GM10847 (cell line): ENCODE data around the gene DYRK4.

Experiments used
- POLR2A ChIP-seq: IDR thresholded peaks from 2 replicates; pipeline ENCODE4 v1.6.1; 2011; ENCODE audit not compliant: insufficient read length; ENCODE audit errors: extremely low read depth

DYRK4 gene

DNA sequence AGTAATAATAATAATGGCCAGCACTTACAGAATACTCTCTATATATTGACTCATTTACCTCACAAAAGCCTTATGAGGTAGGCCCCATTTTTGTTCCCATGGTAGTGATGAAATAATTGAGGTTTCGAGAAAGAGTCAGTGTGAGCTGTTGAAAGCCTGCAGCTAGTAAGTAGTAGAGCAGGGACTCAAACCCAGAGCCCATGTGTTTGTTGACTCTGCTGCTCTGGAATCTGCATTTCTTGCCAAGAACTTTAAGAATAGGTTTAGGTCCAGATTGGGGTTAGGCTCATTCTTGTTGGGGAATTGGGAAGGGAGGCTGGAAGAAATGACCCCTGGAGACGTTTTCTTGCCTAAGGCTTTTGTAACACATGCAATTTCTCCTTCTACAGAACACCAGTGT lies 27.9 kb downstream of the DYRK4 start:
- no peak for TF ChIP-seq POLR2A

DNA sequence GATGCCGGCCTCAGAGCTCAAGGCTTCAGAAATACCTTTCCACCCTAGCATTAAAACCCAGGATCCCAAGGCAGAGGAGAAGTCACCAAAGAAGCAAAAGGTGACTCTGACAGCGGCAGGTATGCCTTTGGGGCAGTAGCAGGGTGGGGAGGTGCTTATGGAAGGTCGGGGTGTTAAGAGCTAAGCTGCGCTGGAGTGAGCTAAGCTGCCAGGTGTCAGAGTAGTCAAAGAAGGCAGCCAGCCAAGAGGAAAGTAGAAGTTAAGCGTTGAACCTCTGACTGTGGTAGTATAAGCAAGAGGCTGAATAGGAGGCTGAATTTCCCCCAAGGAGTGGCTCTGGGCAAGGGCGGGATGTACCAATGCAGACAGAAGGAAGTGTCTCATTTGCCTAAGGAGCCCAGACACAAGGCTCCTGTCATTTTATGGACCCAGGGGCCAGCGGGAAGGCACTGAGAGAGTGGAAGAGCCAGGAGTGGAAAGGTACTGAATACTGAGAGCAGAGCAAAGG lies 29.2 kb downstream of the DYRK4 start:
- no peak for TF ChIP-seq POLR2A

DNA sequence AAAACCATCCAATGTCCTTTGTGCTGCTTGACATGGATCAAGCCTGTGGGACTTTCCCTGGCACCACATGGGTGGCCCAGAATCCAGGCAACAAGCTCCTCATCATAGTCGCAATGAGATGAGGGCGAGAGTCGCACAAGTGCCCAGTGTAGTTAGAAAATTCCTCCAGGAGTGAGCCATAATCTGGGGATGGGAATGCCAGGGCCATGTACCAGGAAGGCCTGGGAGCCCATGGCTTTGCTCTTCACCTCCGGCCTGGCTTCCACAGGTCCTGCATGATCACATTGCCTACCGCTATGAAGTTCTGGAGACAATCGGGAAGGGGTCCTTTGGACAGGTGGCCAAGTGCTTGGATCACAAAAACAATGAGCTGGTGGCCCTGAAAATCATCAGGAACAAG lies 33.9 kb downstream of the DYRK4 start:
- no peak for TF ChIP-seq POLR2A

DNA sequence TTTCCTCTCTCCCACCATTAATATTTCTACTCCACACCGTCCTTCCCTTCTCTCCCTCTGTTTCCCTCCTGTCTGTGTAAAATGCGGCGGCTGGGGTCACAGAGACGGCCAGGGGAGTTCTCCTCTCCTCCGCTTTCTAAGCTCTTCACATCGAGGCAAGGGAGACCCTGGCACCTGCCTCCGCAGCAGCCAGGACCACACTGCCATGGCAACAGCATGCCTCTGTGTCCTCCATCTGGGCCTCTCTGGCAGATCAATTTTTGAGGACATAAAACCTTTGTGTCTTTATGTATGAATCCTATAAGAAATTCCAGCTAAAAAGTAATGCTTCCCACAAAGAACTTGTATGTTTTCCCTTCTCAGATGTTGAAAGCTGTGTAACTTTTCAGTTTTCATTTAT lies 41.4 kb downstream of the DYRK4 start:
- TF ChIP-seq POLR2A = no peak

DNA sequence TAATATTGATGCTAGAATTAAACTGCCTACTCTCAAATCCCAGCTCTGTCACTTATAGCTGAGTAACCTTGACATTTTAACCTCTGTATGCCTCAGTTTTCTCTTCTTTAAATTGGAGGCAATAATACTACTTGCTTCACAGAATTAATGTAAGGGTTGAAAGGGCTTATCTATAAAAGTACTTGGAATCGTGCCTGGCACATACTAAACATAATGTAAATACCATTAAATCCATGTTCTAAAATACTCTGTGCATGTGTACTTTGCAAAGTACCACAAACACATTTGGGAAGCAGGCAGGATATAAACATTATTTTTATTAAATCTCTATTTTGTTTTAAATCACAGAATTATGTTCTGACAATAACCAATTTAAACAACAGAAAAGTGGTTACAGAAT lies 41.9 kb downstream of the DYRK4 start:
- no peak for TF ChIP-seq POLR2A

DNA sequence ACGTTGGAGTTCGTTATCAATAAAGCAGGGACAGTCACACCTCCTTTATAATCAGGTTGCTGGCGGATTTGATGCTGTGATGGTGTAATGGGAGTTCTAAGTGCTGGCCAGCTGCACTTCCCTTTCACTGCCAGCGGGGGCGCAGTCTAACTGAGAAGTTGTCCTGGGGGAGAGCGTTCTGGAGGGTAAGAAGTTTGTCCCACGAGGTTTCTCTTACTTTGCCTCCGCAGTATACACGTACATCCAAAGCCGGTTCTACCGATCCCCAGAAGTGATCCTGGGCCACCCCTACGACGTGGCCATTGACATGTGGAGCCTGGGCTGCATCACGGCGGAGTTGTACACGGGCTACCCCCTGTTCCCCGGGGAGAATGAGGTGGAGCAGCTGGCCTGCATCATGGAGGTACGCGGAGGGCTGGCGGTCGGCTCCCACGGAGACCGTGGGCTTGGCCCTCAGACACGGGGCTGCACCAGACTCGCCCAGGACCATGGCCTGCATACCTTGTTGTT lies 42.7 kb downstream of the DYRK4 start:
- TF ChIP-seq POLR2A = peak; percentile 39

DNA sequence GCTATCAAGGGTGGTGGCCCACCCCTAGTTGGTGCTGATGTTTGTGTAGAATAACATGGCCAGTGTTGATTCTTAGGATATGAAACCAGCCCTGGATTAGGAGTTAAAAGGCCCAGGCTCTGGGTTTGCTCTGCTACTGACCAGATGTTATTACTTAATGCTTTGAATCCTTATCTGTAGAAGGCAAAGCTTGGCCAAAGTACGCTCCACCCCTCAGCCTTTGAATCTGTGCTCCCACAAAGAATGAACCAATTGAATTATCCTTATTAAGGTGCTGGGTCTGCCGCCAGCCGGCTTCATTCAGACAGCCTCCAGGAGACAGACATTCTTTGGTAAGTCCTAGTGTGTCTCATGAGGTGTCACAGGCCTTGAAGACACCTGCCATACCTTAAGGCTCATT lies 45.0 kb downstream of the DYRK4 start:
- TF ChIP-seq POLR2A = no peak

DNA sequence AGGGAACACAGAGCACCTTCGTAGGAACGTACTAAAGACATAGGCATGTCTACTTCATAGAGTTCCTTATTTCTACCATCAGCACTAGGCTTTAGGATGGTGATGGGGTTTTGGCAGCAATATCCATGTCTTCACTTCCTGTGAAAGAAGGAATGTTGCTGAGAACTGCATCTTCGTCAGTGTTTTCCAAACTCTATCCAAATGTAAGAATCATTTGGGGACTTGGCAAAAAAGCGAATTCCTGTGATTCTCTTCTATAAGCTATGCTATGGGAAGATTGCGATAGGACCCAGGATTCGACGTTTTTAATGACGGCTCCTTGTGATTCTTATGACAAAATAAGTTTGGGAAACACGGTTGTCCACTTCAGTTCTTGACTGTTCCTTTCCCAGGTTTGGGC lies 47.1 kb downstream of the DYRK4 start:
- no peak for TF ChIP-seq POLR2A

DNA sequence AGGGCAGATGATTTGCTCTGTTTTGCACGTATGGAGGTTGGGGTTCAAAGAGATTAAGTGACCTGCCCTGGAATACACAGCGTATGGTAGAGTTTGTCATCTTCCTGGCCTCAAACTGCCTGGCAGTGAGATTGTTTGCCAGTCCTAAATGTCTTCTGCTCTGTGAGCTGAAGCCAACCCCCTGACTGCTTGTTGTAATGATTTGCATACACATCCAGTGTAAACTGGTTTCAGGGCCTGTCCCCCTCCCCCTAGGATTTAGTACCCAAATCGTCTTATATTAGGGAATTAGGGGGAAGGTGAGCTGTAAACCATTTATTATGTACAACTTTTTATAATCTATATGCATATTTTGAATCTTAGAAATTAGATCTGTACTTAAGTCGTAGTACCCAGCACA lies 48.5 kb downstream of the DYRK4 start:
- no peak for TF ChIP-seq POLR2A

DNA sequence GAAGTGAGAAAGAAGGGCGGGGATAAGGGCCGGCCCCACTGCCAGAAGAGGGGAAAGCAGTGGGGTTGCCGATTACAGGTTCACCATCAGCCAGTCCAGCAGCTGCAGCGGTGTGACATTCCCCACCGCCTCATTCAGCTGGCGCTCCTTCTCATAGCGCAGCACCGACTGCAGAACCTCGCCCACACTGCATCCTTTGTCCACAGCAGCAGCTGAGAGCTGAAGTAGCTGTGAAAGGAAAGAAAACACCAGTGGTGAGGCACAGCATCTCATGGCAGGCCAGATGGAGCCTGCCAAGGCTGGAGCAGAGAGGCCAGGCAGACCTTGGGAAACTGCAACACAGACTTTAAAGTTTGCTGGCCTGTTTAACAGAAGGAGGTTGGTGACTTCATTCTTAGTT lies 53.7 kb downstream of the DYRK4 start:
- no peak for TF ChIP-seq POLR2A

DNA sequence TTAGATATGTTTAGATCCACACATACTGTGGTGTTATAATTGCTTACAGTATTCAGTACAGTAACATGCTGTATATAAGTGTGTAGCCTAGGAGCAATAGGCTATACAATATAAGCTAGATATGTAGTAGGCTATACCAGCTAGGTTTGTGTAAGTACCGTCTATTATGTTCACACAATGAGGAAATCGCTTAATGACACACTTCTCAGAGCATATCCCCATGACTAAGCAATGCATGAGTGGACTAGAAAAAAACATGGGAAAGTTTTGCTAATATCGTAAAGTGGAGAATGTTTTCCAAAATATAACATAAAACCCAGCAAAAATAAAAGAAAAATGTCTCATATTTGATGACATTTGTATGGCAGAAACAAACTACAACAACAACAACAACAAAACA lies 59.5 kb downstream of the DYRK4 start:
- no peak for TF ChIP-seq POLR2A

DNA sequence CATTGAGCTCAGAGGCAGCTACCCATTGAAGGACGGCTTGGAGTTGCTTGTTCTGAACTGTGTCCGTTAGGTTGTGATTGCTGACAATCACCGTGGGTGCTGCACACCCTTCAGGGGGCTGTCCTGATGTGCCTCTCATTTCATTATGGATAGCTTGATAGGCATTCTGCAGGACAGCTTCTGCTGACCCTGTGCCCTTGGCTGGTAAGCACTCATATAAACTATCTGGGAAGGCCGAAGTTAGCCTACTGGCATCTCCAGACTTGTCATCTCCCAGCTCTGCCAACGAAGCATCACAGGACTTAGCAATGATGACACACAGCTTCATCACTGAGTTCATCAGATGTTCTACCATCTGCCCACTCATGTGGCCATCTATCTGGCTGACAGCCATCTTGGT lies 64.5 kb downstream of the DYRK4 start:
- TF ChIP-seq POLR2A = no peak

DNA sequence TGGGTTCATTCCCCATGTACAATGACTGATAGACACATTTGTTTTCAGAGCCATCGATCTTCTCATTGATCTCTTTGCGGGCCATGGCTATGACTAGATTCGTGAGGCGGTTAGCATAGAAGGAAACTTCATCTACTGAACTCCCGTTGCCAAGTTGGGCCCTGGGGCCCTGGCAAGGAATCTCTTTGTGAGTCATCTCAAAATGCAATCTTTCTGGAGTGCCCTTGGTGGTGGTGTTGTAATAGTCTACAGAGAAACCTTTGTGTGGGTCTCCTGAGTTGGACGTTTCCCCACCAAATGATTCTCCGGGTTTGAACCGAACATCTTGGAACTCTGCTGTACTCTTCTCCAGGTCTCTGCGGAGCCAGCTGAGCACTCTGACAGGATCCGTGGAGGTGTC lies 66.4 kb downstream of the DYRK4 start:
- no peak for TF ChIP-seq POLR2A

DNA sequence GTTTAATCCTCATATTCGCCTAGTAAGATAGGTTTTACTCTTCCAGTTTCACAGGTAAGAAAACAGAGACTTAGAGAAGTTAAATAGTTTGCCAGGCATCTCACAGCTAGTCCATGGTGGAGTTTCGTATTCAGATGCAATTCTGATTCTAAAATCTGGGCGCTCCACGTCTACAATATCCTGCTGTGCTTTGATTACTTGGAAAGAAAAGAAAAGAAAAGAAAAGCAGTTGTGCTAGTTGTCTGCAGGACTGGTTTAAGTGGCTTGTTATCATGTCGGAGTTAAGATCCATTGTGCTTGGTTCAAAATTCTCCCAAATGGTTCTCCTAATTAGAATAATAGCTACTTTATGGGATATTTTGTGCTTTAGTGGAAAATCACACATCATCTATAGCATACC lies 68.3 kb downstream of the DYRK4 start:
- no peak for TF ChIP-seq POLR2A

DNA sequence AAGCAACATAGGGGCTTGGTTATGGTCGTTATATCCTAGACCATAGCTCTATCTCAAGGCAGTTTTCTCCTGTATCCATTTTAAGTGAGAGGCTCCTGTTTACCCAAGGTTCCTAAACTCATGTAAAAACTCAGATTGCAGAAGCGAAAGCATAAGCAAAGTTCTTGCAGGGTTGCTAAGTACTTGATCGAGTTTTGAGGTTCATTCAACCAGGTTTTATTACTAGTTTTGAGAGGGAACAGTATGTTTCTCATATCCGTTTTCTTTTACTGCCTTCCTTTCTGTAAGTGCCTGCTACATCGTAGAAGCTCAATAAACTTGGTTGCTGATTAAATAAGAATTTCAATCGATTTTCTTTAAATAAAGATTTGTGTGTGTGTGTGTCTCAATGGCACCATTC lies 81.7 kb downstream of the DYRK4 start:
- no peak for TF ChIP-seq POLR2A

DNA sequence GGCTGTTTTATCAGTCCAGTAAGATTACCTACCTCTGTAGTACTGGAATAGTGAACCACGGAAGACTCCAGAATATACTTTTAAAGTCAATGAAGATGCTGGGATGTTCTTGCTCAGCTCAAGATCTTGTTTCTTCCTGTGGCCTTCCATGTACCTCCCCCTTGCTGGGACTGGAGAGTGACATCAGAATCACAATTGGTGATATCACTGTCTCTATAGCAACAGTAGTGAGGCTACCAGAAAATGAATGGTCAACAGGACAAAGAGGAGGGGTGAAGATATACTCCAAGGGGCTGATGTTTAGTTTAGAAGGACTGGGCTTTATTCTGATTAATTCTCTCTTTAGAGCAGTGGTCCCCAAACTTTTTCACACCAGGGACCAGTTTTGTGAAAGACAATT lies 83.0 kb downstream of the DYRK4 start:
- TF ChIP-seq POLR2A = no peak

DNA sequence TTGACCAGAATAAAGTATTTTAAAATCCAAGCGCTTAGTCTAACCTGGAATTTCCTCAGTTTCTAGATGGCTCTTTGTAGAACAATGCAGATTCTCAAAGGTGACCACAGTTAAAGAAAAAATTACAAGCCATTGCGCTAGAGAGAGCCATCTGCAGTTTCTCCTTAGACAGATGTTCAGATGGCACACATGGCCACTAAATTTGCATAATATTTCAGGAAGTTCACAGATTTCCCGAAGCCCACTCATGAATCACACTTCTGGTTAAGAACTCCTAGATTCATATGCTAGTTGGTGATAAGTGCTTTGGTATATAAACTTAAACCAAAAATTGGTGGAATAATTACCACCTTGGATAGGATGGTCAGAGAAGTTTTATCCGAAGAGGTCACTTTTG lies 86.1 kb downstream of the DYRK4 start:
- no peak for TF ChIP-seq POLR2A

DNA sequence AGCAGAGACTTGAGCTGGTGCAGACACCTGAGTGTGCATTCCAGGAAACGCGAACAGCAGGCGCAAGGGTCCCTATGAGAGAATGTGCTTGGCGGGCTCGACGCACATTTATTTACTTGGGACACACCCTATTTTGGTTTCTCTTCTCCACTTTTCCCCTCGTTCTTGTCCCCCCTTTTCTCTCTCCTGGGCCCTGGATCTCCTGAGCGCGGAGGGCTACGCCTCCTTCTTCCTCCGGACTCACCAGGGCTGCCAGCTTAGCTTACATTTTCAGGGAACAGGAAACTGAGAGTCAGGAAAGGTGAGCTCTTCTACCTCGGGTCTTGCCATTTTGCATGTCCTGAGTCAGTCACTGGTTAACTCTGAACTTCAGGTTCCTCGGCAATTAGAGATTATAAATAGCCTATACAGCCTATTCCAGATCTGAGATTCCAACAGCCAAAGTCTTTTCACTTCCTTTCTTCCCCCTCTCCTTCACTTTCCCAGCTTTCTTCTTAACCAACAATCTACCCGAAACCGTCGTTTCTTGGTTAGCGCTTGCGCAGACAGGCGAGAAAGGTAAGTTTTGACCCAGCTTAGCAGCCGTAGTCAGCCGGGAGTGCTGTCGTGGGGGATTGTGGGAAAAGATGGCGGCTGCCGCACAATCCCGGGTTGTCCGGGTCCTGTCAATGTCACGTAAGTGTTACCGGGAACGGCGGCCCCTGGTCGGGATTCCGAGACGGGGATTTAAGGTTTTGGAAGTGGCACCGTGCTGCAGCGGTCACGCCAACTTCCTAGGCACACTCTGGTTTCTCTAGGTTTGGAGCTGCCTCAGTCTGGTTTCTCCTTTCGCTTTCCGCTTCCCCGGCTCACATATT lies 86.7 kb downstream of the DYRK4 start, which contains the start of the genes AKAP3 and NDUFA9:
Gene AKAP3, minus strand, starts transcription at position 551 of the 857 bp plus-strand sequence. CDS start 10,855 bp downstream, outside the sequence.
Gene NDUFA9, plus strand, starts transcription at position 614 of the 857 bp plus-strand sequence. Its CDS starts 13 bp downstream, at position 627.
- TF ChIP-seq POLR2A = peak; percentile 73

DNA sequence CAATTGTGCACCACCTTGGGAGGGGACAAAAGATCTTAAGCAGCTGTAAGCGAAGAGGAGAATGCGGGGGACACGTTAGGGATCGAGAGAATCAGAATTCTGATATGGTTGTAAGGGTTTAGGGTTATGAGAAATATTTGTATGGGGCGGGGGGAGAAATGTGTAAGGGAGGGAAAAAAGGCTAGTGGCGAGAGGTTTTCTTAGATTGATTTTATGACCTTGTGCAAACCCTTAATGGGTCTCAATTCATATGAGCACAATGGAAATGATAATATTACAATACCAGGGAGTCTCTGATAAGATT lies 87.3 kb downstream of the DYRK4 start:
- TF ChIP-seq POLR2A = no peak
